ENCODE results near the gene PDE11A. TPM values are rescaled to one million over a fixed set of nuclear protein-coding genes. Genes with fewer than 3 reads are reported as not detected.

Gene PDE11A
- total RNA-seq, 1 experiment from 2014 or later = 0.61 TPM

DNA sequence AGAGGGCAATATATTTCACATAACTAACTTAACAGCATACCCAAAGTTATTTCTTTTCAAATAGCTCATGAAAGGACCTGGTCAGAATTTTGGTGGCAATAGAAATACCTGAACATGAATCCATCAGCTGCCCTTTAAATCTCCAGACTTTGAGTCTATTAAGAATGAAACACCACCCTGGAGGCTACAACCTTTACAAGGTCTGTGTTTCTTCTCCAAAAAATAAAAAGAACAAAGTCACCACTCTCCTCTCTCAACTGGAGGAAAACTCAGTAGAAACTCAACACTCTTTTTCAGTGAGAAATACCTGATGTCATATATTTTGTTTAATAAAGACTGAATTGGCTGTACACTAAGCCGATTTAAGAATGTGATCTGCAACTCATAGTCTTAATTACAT lies 475.7 kb downstream of the PDE11A start:
- Histone ChIP-seq H3K9me2 (ENCODE audit: insufficient read depth) (no peaks in the 10 kb centered on the region), H3K27ac (ENCODE audit: low read depth, low read length) (no peak overlapping the region), H3K4me2 (ENCODE audit: low read length) (no peak overlapping the region), H4K20me1 (ENCODE audit: insufficient read depth) (no peaks in the 10 kb centered on the region), H3K27me3 (ENCODE audit: insufficient read depth, low read length) (no peaks in the 10 kb centered on the region), H3K9me3 (ENCODE audit: control insufficient read depth in 1 of 2, insufficient read depth in 1 of 2, low read depth in 1 of 2, low read length in 2 of 2) (no peaks in the 10 kb centered on the region), H3K36me3 (ENCODE audit: control insufficient read depth in 1 of 2, insufficient read depth in 2 of 2, low read length in 2 of 2) (no peaks in the 10 kb centered on the region), H3K79me2 (ENCODE audit: insufficient read depth, low read length) (no peaks in the 10 kb centered on the region), H3K4me1 (ENCODE audit: control insufficient read depth in 1 of 2, insufficient read depth in 2 of 2, low read length in 2 of 2) (peaks cover 0 to 5% of the 10 kb centered on the region in 2 experiments; a peak in 2 of 4 replicates), H2AFZ (ENCODE audit: low read depth, low read length, poor library complexity, severe bottlenecking) (no peak overlapping the region), H3K4me3 (replicated peaks in 1 of 2; ENCODE audit: low read depth in 1 of 2, low read length in 2 of 2) (no peak overlapping the region), H3K9ac (ENCODE audit: low read length) (no peak overlapping the region)
- no peak for DNase-seq (ENCODE audit: low read depth, low spot score)
- CTCF ChIA-PET = no interaction called here
- RAD21 ChIA-PET (ENCODE audit: low non-redundant PET in 1 of 2, low total read pairs in 2 of 2, uncharacterized antibody in 2 of 2, unreplicated experiment in 2 of 2) = no interaction called here
- no peak for ATAC-seq
- TF ChIP-seq CBX3 (IDR thresholded peaks at IDR 0.05; ENCODE audit: low read depth) = no peak
- TF ChIP-seq, protein P1, sequence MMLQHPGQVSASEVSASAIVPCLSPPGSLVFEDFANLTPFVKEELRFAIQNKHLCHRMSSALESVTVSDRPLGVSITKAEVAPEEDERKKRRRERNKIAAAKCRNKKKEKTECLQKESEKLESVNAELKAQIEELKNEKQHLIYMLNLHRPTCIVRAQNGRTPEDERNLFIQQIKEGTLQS (IDR thresholded peaks at IDR 0.05) = no peak
- no peak for TF ChIP-seq YY1 (IDR thresholded peaks at IDR 0.05; ENCODE audit: extremely low read depth, insufficient replicate concordance, low read depth, low read length)
- TF ChIP-seq EGR1 (IDR thresholded peaks at IDR 0.05; ENCODE audit: low read depth) = no peak
- TF ChIP-seq, protein P2, sequence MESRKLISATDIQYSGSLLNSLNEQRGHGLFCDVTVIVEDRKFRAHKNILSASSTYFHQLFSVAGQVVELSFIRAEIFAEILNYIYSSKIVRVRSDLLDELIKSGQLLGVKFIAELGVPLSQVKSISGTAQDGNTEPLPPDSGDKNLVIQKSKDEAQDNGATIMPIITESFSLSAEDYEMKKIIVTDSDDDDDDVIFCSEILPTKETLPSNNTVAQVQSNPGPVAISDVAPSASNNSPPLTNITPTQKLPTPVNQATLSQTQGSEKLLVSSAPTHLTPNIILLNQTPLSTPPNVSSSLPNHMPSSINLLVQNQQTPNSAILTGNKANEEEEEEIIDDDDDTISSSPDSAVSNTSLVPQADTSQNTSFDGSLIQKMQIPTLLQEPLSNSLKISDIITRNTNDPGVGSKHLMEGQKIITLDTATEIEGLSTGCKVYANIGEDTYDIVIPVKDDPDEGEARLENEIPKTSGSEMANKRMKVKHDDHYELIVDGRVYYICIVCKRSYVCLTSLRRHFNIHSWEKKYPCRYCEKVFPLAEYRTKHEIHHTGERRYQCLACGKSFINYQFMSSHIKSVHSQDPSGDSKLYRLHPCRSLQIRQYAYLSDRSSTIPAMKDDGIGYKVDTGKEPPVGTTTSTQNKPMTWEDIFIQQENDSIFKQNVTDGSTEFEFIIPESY (IDR thresholded peaks at IDR 0.05; ENCODE audit: extremely low read depth, insufficient replicate concordance, low read length) = no peak
- no peak for TF ChIP-seq TCF7L2 (IDR thresholded peaks at IDR 0.05; ENCODE audit: borderline replicate concordance, extremely low read depth, insufficient read depth, insufficient read length)
- TF ChIP-seq SP1 (IDR thresholded peaks at IDR 0.05; ENCODE audit: low read depth) = no peak
- TF ChIP-seq POLR2A (IDR thresholded peaks at IDR 0.05; ENCODE audit: borderline replicate concordance, extremely low read depth, insufficient read depth, insufficient read length) = no peak
- no peak for TF ChIP-seq ELF1 (IDR thresholded peaks at IDR 0.05; ENCODE audit: borderline replicate concordance, low read depth)
- no peak for TF ChIP-seq JUND (IDR thresholded peaks at IDR 0.05)
- no peak for TF ChIP-seq SRF (IDR thresholded peaks at IDR 0.05; ENCODE audit: low read depth)
- TF ChIP-seq POLR2AphosphoS5 (IDR thresholded peaks at IDR 0.05; ENCODE audit: low read depth, low read length) = no peak
- TF ChIP-seq ZNF274 (IDR thresholded peaks at IDR 0.05; ENCODE audit: low read depth, low read length) = no peak
- no peak for TF ChIP-seq ZFX (IDR thresholded peaks at IDR 0.05)
- TF ChIP-seq RAD21 (IDR thresholded peaks at IDR 0.05; ENCODE audit: low read depth) = no peak
- no peak for TF ChIP-seq EZH2 (IDR thresholded peaks at IDR 0.05)
- TF ChIP-seq, protein P3, sequence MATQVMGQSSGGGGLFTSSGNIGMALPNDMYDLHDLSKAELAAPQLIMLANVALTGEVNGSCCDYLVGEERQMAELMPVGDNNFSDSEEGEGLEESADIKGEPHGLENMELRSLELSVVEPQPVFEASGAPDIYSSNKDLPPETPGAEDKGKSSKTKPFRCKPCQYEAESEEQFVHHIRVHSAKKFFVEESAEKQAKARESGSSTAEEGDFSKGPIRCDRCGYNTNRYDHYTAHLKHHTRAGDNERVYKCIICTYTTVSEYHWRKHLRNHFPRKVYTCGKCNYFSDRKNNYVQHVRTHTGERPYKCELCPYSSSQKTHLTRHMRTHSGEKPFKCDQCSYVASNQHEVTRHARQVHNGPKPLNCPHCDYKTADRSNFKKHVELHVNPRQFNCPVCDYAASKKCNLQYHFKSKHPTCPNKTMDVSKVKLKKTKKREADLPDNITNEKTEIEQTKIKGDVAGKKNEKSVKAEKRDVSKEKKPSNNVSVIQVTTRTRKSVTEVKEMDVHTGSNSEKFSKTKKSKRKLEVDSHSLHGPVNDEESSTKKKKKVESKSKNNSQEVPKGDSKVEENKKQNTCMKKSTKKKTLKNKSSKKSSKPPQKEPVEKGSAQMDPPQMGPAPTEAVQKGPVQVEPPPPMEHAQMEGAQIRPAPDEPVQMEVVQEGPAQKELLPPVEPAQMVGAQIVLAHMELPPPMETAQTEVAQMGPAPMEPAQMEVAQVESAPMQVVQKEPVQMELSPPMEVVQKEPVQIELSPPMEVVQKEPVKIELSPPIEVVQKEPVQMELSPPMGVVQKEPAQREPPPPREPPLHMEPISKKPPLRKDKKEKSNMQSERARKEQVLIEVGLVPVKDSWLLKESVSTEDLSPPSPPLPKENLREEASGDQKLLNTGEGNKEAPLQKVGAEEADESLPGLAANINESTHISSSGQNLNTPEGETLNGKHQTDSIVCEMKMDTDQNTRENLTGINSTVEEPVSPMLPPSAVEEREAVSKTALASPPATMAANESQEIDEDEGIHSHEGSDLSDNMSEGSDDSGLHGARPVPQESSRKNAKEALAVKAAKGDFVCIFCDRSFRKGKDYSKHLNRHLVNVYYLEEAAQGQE (IDR thresholded peaks at IDR 0.05; ENCODE audit: low read depth) = no peak
- TF ChIP-seq CEBPB (IDR thresholded peaks at IDR 0.05; ENCODE audit: low read depth) = no peak
- intact Hi-C loops (cut with micrococcal nuclease) = no loop called here
- POLR2A ChIA-PET = no interaction called here
- no TSS peak for BruUV-seq (replicated peaks)
